Ovary (tissue), 9 donors: ENCODE results near the gene PRDM16. TPM values are rescaled to one million over a fixed set of nuclear protein-coding genes. Genes with fewer than 3 reads are reported as not detected.

Source experiments
- DNase-seq, 5 donors: peaks; one replicate each; pipeline ENCODE4 v3.0.0-alpha.2; 2019 to 2020
- H3K27ac ChIP-seq, 2 donors: fragments of 200-600 bp; one replicate each; pipeline versions ENCODE4 v1.5.1 to v1.8.0; 2019 to 2022
- H3K27me3 ChIP-seq: fragments of 200-600 bp; one replicate; pipeline ENCODE4 v1.8.0; 2022
- H3K36me3 ChIP-seq: fragments of 200-600 bp; sonication (generic); one replicate; pipeline ENCODE4 v1.5.1; 2019
- H3K4me1 ChIP-seq: one replicate; pipeline ENCODE4 v1.8.1; 2013; ENCODE audit warnings: mild to moderate bottlenecking, moderate library complexity; ENCODE audit not compliant: insufficient read depth
- H3K4me3 ChIP-seq: fragments of 200-600 bp; sonication (generic); one replicate; pipeline ENCODE4 v1.5.1; 2017
- H3K9me3 ChIP-seq, 2 donors: fragments of 200-600 bp in 1 of 2; sonication (generic) in 1 of 2; one replicate each; pipeline versions ENCODE4 v1.5.1 to v1.8.1; 2013 to 2019; ENCODE audit warnings: mild to moderate bottlenecking in 1 of 2, moderate library complexity in 1 of 2
- CTCF ChIP-seq, 3 donors: fragments of 450-650 bp in 2 of 3; fragments of 200-600 bp in 1 of 3; IDR thresholded peaks; one replicate each; pipeline versions ENCODE4 v1.5.1 to v1.8.0; 2016 to 2022; ENCODE audit warnings: antibody characterized with exemption in 3 of 3, mild to moderate bottlenecking in 1 of 3
- EP300 ChIP-seq: sonication (generic); formaldehyde crosslinking; IDR thresholded peaks from one replicate; pipeline ENCODE4 v1.6.1; 2017; ENCODE audit warnings: antibody characterized with exemption
- POLR2A ChIP-seq: fragments of 450-650 bp; IDR thresholded peaks from one replicate; pipeline ENCODE4 v1.6.1; 2017; ENCODE audit warnings: antibody characterized with exemption, mild to moderate bottlenecking, moderate library complexity
- WGBS, 3 donors: extraction: QIAGEN DNeasy Blood & Tissue Kit in 1 of 3; methylation state at CpG; one replicate each; pipeline versions ENCODE4 v1.1.5 to v1.1.7; 2013 to 2017; 5-methylcytosine and 5-hydroxymethylcytosine counted together
- intact Hi-C, 4 donors: fragments of 100-400 bp; cut with DNase I; formaldehyde crosslinking; loops; one replicate each; pipeline versions ENCODE4 v1.11.0 to v1.15.1; 2022 to 2023
- polyA plus RNA-seq, 2 donors: library from polyadenylated mRNA; stranded (reverse); fragments of 200-250 nt in 1 of 2; fragments of 350-450 nt in 1 of 2; fragmentation: Illumina TruSeq in 1 of 2; extraction: RNeasy Lipid Tissue Mini Kit (QIAGEN cat#74804) in 1 of 2; gene quantifications; one replicate each; pipeline ENCODE4 v1.2.3, GENCODE V29; 2013 to 2014
- total RNA-seq, 7 donors: library from RNA; depleted of rRNA in 2 of 7; stranded (reverse); fragments of >200 nt in 2 of 7; fragmentation: NEBNext Ultra II Directional in 3 of 7; extraction: Animal tissue kit (Norgen Biotek cat#: 25700) in 3 of 7; gene quantifications; one replicate each; pipeline versions ENCODE4 v1.1.0 to v1.2.4, GENCODE V29; 2016 to 2023
- donor health status: DM: no; HTN: no; CAD: no; lungs with moderate emphysema.
- donor health status: DM: no; HTN: no; CAD: no.
- donor health status: Bipolar disorder and iron deficiency.
- donor health status: DM: yes; HTN: yes; CAD: no.
- donor health status: DM: no; HTN: no; CAD: no.
- donor health status: DM: yes; HTN: yes; CAD: no.

Gene PRDM16
- total and polyA plus RNA-seq, 9 donors, result 1.1 to 17.3 (median 3.9) TPM

- Histone ChIP-seq H3K9me3 (no peaks in the 10 kb centered on the region), H3K27ac (no peak overlapping the region), H3K36me3 (no peaks in the 10 kb centered on the region), H3K4me3 (no peak overlapping the region), H3K27me3 (no peaks in the 10 kb centered on the region), H3K4me1 (no peaks in the 10 kb centered on the region)
- no peak for DNase-seq
- WGBS, 3 donors, result 82 to 89% (median 89%) methylated on average over 18 of the region's 18 CpGs
- TF ChIP-seq EP300 (no peak), CTCF (IDR thresholded peaks at IDR 0.05) (no peak), POLR2A (no peak)
- intact Hi-C loops, result no loop called here
Measured at GRCh38 chr1:3079381-3080052, 10.5 kb downstream of the PRDM16 start.

GRCh38 chr1:3080053-3080955, 11.3 kb downstream of the PRDM16 start:
- intact Hi-C loops, result no loop called here
- no peaks in the 10 kb centered on the region for H3K4me1 ChIP-seq
- H3K27me3 ChIP-seq, result no peaks in the 10 kb centered on the region
- no peaks in the 10 kb centered on the region for H3K9me3 ChIP-seq
- no peak overlapping the region for H3K4me3 ChIP-seq
- 85 to 91% (median 90%) methylated on average over 41 of the region's 41 CpGs for WGBS, 3 donors
- no peaks in the 10 kb centered on the region for H3K36me3 ChIP-seq
- no peak for DNase-seq
- no peak overlapping the region for H3K27ac ChIP-seq
- no peak for TF ChIP-seq CTCF (IDR thresholded peaks at IDR 0.05)
- TF ChIP-seq POLR2A, result no peak
- TF ChIP-seq EP300, result no peak

GRCh38 chr1:3081171-3081683, 12.2 kb downstream of the PRDM16 start:
- WGBS, 3 donors, result 91 to 93% (median 91%) methylated on average over 23 of the region's 23 CpGs
- no peak overlapping the region for H3K27ac ChIP-seq
- TF ChIP-seq EP300 (no peak), POLR2A (no peak), CTCF (IDR thresholded peaks at IDR 0.05) (no peak)
- H3K4me3 ChIP-seq, result no peak overlapping the region
- H3K4me1 ChIP-seq, result no peaks in the 10 kb centered on the region
- H3K9me3 ChIP-seq, result no peaks in the 10 kb centered on the region
- H3K27me3 ChIP-seq, result no peaks in the 10 kb centered on the region
- DNase-seq, result no peak
- intact Hi-C loops, result no loop called here
- H3K36me3 ChIP-seq, result no peaks in the 10 kb centered on the region

- no peaks in the 10 kb centered on the region for H3K36me3 ChIP-seq
- H3K27ac ChIP-seq, result no peak overlapping the region
- H3K9me3 ChIP-seq, result no peaks in the 10 kb centered on the region
- DNase-seq, result no peak
- no peaks in the 10 kb centered on the region for H3K4me1 ChIP-seq
- no peaks in the 10 kb centered on the region for H3K27me3 ChIP-seq
- H3K4me3 ChIP-seq, result no peak overlapping the region
- TF ChIP-seq POLR2A (no peak), EP300 (no peak), CTCF (IDR thresholded peaks at IDR 0.05) (no peak)
- intact Hi-C loops, result no loop called here
- WGBS, 3 donors, result 79 to 88% (median 81%) methylated on average over 7 to 8 of the region's 8 CpGs
Measured at GRCh38 chr1:3082051-3082450, 13.0 kb downstream of the PRDM16 start.
